ENCODE measurements around the gene GOT1.
A peak's percentile ranks its signal among the peaks of the same experiment; 100 is the strongest.

Gene GOT1

DNA sequence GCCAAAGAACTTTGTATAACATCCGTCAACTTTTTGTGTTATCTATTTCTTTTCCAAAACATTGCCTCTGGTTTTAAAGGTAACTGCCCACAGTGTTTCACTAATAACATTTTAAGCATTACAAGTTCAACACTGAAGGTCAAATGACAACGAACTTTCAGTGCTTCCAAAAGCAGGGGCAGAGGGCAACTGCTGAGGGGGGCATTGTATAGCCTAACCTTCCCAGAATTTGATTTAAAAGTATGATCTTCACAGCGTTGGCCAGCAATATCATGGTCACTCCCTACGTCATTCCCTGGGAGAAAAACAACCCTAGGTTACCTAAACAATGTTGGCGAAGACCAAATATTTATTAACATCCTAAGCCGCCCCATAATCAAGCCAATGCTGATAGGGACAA is 2.5 kb upstream of the GOT1 start:
- DNase-seq = no peak

- no peak for DNase-seq
Observed at GRCh38 chr10:99432047-99432446, 1.6 kb upstream of the GOT1 start.

GRCh38 chr10:99431190-99431760 is 851 bp upstream of the GOT1 start:
- peak; percentile 9 to 74 for DNase-seq

DNA sequence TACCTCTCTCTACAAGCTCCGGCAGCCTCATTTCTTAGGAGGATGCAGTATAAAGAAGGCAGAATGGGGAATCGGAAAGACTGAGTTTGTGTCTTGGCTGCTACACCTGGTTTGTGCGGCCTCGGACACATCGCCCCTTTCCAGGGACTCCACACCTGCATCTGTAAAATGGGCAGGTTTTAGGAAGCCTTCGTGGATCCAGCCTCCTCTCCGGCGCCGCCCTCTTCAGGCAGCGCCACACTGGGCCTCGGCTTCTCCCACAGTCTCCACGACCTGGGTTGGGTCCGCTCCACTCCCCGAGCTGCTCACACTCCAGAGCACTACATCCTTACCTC is 341 bp downstream of the GOT1 start:
- no peak for DNase-seq

DNA sequence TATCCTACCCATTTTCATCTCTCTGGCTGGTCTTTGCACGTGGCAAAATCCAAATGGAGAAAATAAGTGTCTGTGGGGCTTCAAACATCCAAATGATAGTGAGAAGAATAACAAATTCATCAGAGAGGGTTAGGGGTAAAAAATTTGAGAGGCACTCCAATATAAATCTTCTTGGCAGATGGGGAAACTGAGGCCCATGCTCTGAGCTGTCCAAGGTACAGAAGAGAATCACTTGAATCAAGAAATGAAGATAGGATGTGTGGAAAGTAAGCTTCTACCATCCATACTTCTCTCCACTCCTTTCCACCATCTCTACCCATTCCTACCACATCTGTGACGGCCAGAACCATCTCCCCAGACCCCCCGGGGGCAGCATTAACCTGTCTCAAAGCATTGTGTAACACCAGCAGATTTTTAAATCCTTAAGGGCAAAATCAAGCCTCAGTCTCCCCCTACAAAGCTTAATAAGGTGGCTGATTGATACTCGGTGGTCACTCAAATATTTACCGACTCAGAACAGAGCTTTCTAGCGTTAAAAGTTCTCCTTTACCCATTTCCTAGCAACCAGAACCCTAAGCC is 818 bp downstream of the GOT1 start:
- DNase-seq = no peak

GRCh38 chr10:99427566-99428190 is 2.7 kb downstream of the GOT1 start:
- no peak for DNase-seq

DNA sequence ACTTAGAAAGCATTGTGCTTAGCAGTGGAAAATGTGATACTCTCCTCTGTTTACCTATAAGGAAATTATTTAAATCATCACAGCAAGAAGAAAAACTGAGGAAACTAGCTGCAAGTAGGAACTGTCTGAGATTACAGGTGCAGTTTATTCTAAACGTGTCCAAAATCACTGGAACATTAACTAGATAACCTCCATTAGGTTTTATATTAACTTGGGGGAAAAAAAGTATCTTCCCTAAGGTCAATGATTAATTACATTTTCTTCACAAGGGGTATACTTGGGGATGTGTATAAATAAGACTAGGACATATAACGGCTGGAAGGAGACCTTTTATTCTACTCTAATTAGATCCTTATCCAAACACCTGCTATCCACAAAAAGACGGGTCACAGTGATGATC is 3.7 kb downstream of the GOT1 start:
- DNase-seq = no peak

DNA sequence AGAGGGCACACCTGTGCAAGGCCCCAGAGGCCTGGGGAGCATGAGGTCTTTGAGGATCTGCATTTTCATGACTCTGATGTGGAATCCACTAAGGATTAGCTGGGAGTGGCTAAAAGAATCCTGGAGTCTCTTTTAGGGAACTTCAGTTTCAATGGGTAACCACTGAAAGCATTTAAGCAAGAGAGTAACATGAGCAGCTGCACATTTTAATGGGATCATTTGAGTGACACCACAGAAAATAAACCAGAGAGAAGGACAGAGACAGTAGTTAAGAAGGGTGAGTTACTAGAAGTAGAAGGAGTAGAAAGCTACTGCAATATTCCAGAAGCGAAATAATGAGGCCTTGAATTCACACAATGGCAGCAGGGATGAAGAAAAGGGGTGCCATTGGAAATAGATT is 5.2 kb downstream of the GOT1 start:
- no peak for DNase-seq

- no peak for DNase-seq
Observed at GRCh38 chr10:99424656-99425055, 5.8 kb downstream of the GOT1 start.

GRCh38 chr10:99422529-99423096 is 7.8 kb downstream of the GOT1 start:
- no peak for DNase-seq

DNA sequence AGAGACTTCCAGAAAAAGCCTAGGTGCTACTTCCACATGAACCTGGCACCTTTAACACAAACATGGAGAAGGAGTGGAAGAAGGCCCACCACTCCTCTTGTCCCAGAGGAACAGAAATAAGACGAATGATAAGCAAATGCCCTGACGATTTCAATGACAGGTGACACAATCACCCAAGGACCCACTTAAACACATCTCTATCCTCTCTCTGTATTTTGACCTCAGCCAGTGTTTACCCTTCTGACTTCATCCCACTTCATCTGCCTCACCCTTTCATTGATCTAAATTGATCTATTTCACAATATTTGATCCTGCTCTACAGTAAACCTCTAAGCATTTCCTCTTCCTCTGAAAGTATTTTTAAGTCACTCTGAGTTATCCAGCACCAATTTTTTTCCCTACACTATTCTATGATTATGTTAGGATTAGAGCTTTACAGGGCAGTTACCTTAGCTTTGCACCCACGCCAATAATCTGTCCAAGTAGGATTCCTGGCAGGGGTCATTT is 9.1 kb downstream of the GOT1 start:
- no peak for DNase-seq

- DNase-seq = no peak
Observed at GRCh38 chr10:99419688-99420087, 10.7 kb downstream of the GOT1 start.

- DNase-seq = no peak
Observed at GRCh38 chr10:99418910-99419624, 11.4 kb downstream of the GOT1 start.

DNA sequence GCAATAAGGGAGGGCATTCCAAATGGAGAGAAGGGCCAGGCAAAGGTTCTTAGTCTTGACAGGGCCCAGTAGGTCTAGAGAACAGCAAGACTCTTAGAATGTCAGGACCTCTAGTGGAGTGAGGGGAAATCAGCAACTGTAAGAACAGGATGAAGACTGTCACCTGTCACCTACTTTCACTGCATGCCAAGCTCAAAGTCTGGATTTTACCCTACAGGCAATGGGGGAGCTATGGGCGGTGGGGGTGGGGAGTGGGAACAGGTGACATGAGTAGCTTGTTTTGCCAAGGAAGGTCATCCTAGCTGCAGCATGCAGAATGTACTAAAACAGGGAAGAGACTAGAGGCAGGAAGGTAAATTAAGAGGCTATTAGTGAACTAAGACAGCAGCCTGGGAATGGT is 18.3 kb downstream of the GOT1 start:
- no peak for DNase-seq

- no peak for DNase-seq
Observed at GRCh38 chr10:99411546-99411945, 18.9 kb downstream of the GOT1 start.

- DNase-seq = no peak
Observed at GRCh38 chr10:99410876-99411275, 19.5 kb downstream of the GOT1 start.

- no peak for DNase-seq
Observed at GRCh38 chr10:99410146-99410545, 20.3 kb downstream of the GOT1 start.

DNA sequence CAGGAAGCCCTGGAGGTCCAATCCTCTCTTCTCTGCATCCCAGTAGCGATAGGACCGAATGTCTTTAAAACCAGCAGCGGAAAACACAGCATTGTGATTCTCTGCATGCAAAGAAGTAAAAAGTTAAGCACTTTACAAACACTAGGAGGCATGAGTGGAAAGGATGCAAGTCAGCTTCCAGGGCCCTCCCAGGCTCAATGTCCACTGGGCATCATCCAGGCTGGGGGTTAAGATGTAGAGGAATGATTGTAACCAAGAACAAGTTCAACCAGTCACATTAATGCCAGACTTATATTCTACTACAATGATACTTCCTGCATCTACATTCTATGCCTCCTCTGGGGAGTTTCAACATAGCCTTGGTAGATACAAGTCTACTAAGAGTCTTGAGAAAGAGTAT is 24.3 kb downstream of the GOT1 start:
- DNase-seq = no peak

DNA sequence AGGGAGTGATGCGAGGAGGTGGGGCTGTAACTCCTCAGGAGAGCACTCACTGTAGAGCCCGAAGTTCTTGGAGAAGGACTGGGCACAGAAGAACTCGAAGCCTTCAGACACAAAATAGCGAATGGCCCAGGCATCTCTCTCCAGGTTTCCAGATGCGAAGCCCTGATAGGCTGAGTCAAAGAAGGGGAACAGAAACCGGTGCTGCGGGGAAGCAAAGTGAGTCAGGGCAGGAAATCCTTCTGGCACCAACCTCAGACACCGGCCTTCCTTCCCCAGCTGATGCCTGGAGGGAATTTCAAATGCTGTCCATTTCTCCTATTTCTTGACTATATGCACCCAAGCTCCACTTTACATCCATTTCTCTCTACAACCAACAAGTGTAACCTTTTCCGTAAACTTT is 26.8 kb downstream of the GOT1 start:
- no peak for DNase-seq

DNA sequence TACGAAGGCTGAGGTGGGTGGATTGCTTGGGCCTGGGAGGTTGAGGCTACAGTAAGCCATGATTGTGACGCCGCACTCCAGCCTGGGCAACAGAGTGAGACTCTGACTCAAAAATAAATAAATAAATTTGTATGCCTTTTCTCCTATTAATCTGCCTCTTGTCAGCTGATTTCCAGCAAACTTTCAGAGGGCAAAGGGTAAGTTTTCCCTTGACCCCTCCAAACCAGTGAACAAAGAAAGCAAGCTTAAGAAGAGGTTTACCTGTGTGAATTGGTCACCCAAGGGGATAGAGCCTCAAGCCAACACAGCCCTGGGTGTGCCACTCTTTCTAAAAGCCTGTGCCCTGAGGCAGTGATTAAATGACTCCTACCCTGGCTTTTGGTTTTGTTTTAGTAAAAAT is 30.8 kb downstream of the GOT1 start:
- DNase-seq = no peak

DNA sequence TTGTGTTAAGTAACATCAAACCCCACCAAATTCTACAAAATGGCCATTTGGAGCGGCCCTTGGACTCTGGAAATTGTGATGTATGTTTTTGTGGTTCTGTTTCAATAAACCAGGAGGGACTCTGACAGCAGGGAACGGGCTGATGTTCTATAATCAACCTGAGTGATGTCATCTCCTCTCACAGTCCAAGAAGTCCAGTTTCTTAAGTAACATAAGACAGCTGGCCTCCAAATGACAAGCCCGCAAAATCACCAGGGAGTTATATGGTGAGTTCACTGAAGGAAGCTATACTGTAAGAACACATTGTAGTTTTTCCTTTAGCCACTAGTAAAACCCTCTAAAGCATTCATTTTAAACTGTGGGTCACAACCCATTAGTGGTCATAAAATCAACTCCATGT is 34.0 kb downstream of the GOT1 start:
- no peak for DNase-seq

- no peak for DNase-seq
Observed at GRCh38 chr10:99395750-99396445, 34.5 kb downstream of the GOT1 start.

DNA sequence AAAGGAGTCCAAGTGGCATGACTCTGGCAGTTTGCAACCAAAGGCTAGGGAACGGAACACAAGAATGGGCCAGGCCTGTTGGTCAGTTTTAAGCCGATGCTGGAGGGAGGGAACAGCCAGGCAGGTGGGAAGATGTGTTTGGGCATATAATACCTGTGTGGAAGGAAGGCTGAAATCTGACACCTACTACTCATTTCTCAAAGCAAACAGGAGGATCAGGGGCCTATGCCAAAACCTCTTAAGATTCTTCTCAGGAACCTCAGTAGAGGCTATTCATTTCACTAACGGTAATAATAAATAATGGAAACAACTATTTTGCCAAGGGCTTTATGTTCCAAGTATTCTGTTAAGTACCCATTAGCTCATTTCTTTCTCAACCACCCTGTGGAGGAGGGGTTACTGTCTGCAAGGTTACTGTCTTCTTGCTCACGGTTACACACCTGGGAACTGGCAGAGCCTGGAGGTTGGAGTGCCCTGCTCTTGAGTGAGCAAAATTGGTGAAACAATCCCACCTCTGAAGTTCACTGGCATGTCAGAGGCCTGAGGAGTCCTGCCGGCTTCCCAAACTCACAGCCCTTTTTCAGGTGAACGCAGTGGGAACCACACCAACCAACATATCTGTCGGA is 35.5 kb downstream of the GOT1 start:
- DNase-seq = no peak

All from cerebellar nuclear complex (tissue), 1 donor.